Dedifferentiated amniotic fluid mesenchymal stem cell (primary cell): Measurements from ENCODE around the gene TPTE.
"Not testable (repeated sequence)": the region's sequence is repeated elsewhere in the genome, so short reads cannot be mapped to it uniquely, and the experiment has no call there.

Experiments
- DNase-seq: peaks from one replicate; pipeline ENCODE4 v3.0.0-alpha.2; 2016; ENCODE audit errors: extremely low spot score

TPTE gene

GRCh38 chr21:10617133-10617752 lies 95.9 kb downstream of the TPTE start:
- not testable (repeated sequence) for DNase-seq

- DNase-seq = no peak
These were observed 106.0 kb downstream of the TPTE start for GRCh38 chr21:10627316-10627863.

GRCh38 chr21:10629239-10629638 lies 107.9 kb downstream of the TPTE start:
- DNase-seq = not testable (repeated sequence)

GRCh38 chr21:10630829-10631228 lies 109.4 kb downstream of the TPTE start:
- not testable (repeated sequence) for DNase-seq

- not testable (repeated sequence) for DNase-seq
These were observed 109.9 kb downstream of the TPTE start for GRCh38 chr21:10631316-10631715.

- DNase-seq = not testable (repeated sequence)
These were observed 116.8 kb downstream of the TPTE start for GRCh38 chr21:10638144-10638543.

GRCh38 chr21:10639123-10639522 lies 117.7 kb downstream of the TPTE start:
- no peak for DNase-seq

GRCh38 chr21:10639746-10640145 lies 118.4 kb downstream of the TPTE start:
- not testable (repeated sequence) for DNase-seq

- DNase-seq = no peak
These were observed 119.1 kb downstream of the TPTE start for GRCh38 chr21:10640446-10640845.

- DNase-seq = no peak
These were observed 119.7 kb downstream of the TPTE start for GRCh38 chr21:10641107-10641506.

GRCh38 chr21:10645667-10646066 lies 124.3 kb downstream of the TPTE start:
- DNase-seq = not testable (repeated sequence)

- not testable (repeated sequence) for DNase-seq
These were observed 128.2 kb downstream of the TPTE start for GRCh38 chr21:10649350-10650149.

GRCh38 chr21:10650297-10650696 lies 128.9 kb downstream of the TPTE start:
- not testable (repeated sequence) for DNase-seq
